A204.1 (cell line): ENCODE results near the gene FCN2.

Experiments used
- FAIRE-seq: peaks from 2 replicates; lab custom pipeline; 2012; peaks lifted over from hg19 to GRCh38; lab: Jason Lieb, UNC

The FCN2 gene

GRCh38 chr9:134869554-134870300, 10.9 kb upstream of the FCN2 start:
- no peak for FAIRE-seq

GRCh38 chr9:134870301-134870694, 10.3 kb upstream of the FCN2 start:
- no peak for FAIRE-seq

- FAIRE-seq, result no peak
Measured at GRCh38 chr9:134870746-134871662, 9.6 kb upstream of the FCN2 start.

- no peak for FAIRE-seq
Measured at GRCh38 chr9:134871697-134872340, 8.8 kb upstream of the FCN2 start.

GRCh38 chr9:134872482-134873231, 8.0 kb upstream of the FCN2 start:
- no peak for FAIRE-seq

- no peak for FAIRE-seq
Measured at GRCh38 chr9:134875371-134875770, 5.2 kb upstream of the FCN2 start.

- no peak for FAIRE-seq
Measured at GRCh38 chr9:134877541-134877940, 3.1 kb upstream of the FCN2 start.

- FAIRE-seq, result no peak
Measured at GRCh38 chr9:134879664-134880483, 736 bp upstream of the FCN2 start.

- FAIRE-seq, result no peak
Measured at GRCh38 chr9:134881313-134881670, 682 bp downstream of the FCN2 start.

GRCh38 chr9:134882204-134882785, 1.7 kb downstream of the FCN2 start:
- FAIRE-seq, result no peak

- FAIRE-seq, result no peak
Measured at GRCh38 chr9:134883040-134883782, 2.6 kb downstream of the FCN2 start.

- no peak for FAIRE-seq
Measured at GRCh38 chr9:134884492-134884891, 3.9 kb downstream of the FCN2 start.

GRCh38 chr9:134885001-134885678, 4.5 kb downstream of the FCN2 start:
- no peak for FAIRE-seq

- no peak for FAIRE-seq
Measured at GRCh38 chr9:134885679-134886412, 5.2 kb downstream of the FCN2 start.

- no peak for FAIRE-seq
Measured at GRCh38 chr9:134886413-134886913, 5.9 kb downstream of the FCN2 start.

- FAIRE-seq, result no peak
Measured at GRCh38 chr9:134887219-134887618, 6.6 kb downstream of the FCN2 start.

- FAIRE-seq, result no peak
Measured at GRCh38 chr9:134887686-134888602, 7.3 kb downstream of the FCN2 start.
